Cardiac ventricle fibroblast (primary cell): ENCODE results near the gene RFNG. TPM values are rescaled to one million over a fixed set of nuclear protein-coding genes. Genes with fewer than 3 reads are reported as not detected.

Source experiments
- total RNA-seq: library from RNA; depleted of rRNA; stranded (reverse); fragments of >200 nt; gene quantifications from 2 replicates; pipeline ENCODE4 v1.2.3, GENCODE V29; 2015

Gene RFNG, protein sequence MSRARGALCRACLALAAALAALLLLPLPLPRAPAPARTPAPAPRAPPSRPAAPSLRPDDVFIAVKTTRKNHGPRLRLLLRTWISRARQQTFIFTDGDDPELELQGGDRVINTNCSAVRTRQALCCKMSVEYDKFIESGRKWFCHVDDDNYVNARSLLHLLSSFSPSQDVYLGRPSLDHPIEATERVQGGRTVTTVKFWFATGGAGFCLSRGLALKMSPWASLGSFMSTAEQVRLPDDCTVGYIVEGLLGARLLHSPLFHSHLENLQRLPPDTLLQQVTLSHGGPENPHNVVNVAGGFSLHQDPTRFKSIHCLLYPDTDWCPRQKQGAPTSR
- 31.4 and 39.7 TPM in 2 replicates for total RNA-seq

DNA sequence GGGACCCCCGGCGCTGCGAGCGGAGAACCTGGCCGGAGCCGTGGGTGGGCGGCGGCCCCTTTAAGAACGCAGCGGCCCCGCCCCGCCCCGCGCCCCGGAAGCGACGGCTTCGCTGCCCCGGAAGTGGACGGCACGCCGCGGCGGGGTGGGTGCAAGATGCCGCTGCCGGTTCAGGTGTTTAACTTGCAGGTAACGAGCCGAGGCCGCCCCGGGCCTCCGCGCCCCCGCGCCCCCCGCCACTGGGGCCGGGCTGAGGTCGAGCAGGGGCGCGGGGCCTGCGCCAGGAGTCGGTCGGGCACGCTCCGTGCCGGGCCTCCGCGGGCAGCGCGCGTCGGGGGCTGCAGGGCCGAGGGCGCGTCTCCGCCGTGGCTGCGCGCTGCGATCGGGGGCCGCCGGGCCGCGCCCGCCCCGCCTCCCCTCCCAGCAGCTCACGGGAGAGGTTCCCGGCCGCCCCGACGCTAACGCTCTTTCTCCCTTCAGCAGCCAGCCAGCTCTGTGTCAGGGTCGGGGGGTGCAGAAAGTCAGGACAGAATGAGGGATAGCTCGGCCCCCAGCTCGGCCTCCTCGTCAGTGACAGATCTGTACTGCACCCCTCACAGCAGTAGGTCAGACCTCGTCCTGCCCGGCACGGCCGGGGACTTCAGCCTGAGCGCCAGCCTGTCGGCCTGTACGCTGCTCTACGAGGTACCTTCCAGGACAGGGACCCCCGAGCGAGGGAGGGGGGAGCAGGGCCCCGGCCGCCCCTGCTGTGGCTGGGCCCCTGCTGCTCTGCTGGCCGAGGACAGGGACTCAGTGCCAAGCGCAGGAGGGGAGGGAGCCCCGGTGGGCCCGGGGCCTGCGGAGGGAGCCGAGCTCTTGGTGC is at the start of gene RFNG, which contains the start of gene GPS1:
Gene RFNG (minus strand): TSS at position 36 of the 862 bp plus-strand sequence. CDS start 45 bp downstream, outside the sequence.
Gene GPS1 (plus strand): TSS at position 123 of the 862 bp plus-strand sequence. CDS start 34 bp downstream, at position 157.

DNA sequence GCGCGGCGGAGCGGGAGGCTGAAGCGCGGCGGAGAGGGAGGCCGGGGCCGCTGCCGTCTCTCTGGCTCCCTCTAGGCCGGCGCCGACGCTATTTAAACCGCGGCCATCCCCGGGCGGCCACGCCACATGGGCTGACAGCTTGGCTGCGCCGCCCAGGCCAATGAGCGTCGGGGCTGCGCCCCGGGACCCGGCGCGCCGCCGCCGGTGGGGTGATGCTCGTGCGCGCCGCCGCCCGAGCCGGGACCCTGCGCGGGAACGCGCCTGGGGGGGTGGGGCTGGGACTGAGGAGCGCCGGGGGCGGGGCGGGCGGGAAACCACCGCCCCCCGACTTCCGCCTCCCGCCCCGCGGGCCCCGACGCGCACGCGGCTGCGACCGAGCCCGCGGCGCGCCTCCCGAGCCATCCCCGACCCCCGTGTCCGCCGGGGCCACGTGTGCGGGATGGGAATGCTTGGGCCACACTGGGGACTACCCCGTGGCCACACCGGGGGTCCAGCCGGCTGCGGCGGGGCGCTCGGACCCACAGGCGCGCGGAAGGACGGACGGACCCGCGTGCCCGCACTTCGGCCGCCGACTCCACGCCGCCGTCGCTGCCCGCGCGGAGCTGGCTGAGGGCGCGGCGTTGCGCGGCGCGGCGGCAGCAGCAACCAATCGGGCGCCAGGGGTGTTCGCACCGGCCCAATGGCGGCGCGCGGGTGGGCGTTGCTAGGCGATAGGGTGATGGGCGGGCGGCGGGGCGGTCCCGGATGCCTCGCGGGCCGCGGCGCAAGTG is 46.7 kb upstream of the RFNG start, which contains the start of gene FASN:
Gene FASN (minus strand): TSS at position 68 of the 770 bp plus-strand sequence. CDS start 1,791 bp downstream, outside the sequence.

DNA sequence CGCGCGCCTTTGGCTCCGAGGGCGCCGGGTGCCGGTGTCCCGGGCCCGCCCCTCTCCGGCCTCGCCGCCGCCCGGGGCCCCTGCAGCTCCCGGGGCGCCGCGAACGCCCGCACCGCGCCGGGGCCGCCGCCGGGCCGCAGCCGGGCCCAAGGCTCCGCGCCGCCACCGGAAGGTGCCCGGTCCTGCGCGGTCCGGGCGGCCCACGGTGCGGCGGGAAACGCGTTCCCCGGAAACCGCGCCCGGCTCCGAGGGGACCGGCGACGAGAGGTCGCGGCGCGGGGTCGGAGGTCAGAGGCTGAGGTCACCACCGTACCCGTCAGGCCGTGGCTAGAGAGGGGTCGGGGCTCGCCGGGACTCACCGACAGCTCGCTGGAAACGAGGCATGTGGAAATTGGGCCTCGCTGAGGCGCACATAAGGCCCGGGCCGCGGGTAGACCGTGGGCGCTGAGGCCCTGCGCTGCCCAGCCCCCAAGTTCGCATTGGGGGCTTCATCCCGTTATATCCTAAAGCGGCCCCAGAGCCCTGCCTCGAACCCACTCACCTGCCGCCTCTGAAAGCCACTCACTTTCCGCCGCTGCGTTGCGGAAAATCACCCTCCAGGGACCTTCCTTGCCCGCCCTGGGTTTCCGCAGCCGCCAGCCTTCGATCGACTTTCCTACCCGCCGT is 14.2 kb upstream of the RFNG start, which contains the start of gene DUS1L:
Gene DUS1L (minus strand): TSS at position 167 of the 666 bp plus-strand sequence. CDS start 745 bp downstream, outside the sequence.

DNA sequence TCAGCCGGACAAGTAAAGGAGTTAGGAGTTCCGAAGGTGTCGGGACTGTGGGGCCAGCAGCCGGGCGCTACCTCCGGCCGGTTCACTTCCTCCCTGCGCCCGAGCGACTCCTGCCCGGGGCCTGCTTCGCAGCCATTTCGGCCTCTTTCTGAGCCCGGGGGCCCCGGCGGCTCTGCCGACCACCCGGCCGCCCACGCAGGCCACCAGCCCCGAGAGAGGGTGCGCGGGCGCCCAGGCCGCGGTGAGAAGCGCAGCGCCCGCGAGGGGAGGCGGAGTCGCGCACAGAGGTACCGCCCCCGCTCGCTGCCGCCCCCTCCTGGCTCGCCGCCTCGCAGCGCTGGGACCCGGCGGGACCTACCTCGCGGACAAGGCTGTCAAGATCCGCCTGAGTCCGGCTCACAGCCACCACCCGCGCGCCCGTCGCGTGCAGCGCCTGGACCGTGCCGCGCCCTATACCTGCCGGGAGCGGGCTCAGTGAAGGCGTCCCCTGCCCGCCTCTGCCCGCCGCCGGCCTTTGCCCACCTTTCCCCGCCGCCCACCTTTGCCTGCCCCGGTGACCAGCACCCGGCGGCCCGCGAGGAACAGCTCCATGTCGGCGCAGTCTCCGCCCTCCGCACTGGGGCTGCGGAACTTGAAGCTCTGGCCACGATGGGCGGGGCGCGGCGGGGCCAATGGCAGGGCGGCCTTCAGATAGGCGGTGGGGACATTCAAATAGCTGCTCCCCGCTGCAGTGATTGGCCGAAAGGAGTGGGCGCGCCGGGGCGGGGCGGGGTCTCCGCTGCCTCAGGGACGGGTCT is 14.3 kb downstream of the RFNG start, which contains the start of gene DCXR:
Gene DCXR (minus strand): TSS at position 606 of the 797 bp plus-strand sequence. CDS start 15 bp downstream, at position 591.

DNA sequence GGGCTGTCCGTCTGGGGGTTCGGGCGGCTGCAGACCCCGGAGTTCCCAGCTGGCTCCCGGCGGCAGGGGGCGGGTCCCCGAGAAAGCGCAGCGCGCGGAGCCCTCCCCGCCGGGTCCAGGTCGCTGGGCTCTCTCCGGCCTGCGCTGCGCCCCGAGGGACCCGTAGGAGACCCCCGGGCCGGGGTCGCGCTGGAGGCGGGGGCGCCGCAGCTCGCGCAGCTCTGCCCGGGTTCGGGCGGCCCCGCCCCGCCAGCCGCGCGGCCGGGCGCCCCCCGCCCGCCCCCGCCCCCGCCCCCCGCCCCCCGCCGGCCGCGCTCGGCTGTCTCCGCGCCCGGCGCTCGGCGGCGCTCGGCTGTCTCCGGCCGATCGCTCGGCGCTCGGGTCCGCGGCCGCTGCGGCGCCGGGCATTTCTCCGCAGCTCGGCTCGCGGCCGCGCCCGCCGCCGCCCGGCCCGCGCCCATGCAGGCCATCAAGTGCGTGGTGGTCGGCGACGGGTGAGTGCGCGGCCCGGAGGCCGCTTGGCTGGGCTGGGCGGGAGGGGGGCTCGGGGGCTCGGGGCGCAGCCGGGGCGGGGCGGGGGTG is 20.2 kb downstream of the RFNG start, which contains the start of gene RAC3:
Gene RAC3 (plus strand): TSS at position 376 of the 582 bp plus-strand sequence. CDS start 84 bp downstream, at position 460.

DNA sequence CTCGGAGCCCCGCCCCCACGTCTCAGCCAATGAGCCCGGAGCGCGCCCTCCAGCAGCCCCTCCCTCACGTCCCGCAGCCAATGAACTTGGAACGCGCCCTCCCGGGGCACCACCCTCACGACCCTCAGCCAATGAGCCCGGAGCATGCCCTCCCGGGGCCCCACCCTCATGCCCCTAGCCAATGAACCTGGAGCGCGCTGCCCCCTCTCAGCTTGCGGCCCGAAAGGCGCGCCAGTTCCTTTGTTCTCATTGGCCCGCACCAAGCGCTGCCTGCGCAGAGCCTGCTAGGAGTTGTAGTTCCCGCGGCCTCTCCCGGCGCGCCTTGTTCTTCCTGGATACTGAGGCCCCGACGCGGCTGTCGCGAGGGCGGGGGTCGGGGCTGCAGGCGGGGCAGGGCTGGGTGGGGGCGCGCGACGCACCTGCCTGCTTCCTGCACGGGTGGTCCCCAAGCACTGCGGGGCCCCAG is 28.6 kb downstream of the RFNG start, which contains the start of gene LRRC45:
Gene LRRC45 (plus strand): TSS at position 325 of the 466 bp plus-strand sequence. CDS start 339 bp downstream, outside the sequence.

DNA sequence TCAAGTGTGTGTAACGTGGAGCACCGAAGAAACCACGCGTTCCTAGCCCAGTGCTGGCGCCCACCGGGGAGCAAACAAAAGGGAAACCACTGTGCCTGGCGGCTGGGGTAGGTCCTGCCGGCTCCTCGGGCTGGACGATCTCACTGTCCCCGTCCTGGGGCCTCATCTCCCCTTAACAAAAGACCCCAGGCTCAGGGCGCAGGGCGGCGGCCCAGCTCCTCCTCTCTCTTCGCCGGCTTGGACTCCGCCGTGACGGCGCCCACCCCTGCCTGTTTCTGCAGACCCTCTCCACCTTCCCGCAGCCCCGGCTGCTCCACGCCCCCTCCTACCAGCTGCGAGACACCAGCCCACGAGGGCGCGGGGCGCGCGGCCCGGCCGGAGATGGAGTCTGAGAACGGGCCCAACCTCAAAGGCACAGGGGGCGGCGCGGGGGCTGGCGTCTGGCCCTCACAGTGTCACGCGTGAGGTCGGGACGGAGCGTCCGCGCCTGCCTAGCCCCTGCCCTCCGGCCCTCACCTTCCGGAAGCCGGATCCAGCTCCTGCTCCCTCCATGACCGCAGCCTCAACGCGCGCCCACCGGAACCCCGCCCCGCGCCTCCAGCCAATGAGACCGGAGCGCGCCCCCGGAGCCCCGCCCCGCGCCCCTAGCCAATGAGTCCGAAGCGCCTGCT is 29.2 kb downstream of the RFNG start, which contains the start of gene CENPX:
Gene CENPX (minus strand): TSS at position 569 of the 671 bp plus-strand sequence. CDS start 17 bp downstream, at position 552.

Other genes with a start within 250 kb of the RFNG start
- not detected in 2 replicates for gene GCGR, start 247.7 kb downstream of the RFNG start, total RNA-seq
- gene MCRIP1, start 218.5 kb downstream of the RFNG start, total RNA-seq: 82.7 and 89.0 TPM in 2 replicates
- not detected in 2 replicates for gene PPP1R27, start 216.8 kb downstream of the RFNG start, total RNA-seq
- gene P4HB, start 191.3 kb downstream of the RFNG start, total RNA-seq: 2,196 and 3,205 TPM in 2 replicates
- 156 and 187 TPM in 2 replicates for gene ARHGDIA, start 180.5 kb downstream of the RFNG start, total RNA-seq
- 50.2 and 68.7 TPM in 2 replicates for gene ALYREF, start 160.2 kb downstream of the RFNG start, total RNA-seq
- 130 and 178 TPM in 2 replicates for gene ANAPC11, start 160.1 kb downstream of the RFNG start, total RNA-seq
- gene NPB, start 149.6 kb downstream of the RFNG start, total RNA-seq: 0.62 and 1.8 TPM in 2 replicates
- gene PCYT2, start 140.4 kb downstream of the RFNG start, total RNA-seq: 25.5 and 40.9 TPM in 2 replicates
- gene SIRT7, start 133.6 kb downstream of the RFNG start, total RNA-seq: 7.7 and 8.5 TPM in 2 replicates
- gene MAFG, start 124.1 kb downstream of the RFNG start, total RNA-seq: 15.5 and 17.4 TPM in 2 replicates
- gene PYCR1, start 114.5 kb downstream of the RFNG start, total RNA-seq: 64.2 and 76.1 TPM in 2 replicates
- gene MYADML2, start 104.6 kb downstream of the RFNG start, total RNA-seq: not detected in 2 replicates
- gene NOTUM, start 90.6 kb downstream of the RFNG start, total RNA-seq: 0.68 TPM in 1 of 2 replicates, not detected in the other
- 13.0 and 17.5 TPM in 2 replicates for gene ASPSCR1, start 74.2 kb downstream of the RFNG start, total RNA-seq
- gene CENPX, start 28.9 kb downstream of the RFNG start, total RNA-seq: 36.2 and 42.7 TPM in 2 replicates
- 11.6 and 13.3 TPM in 2 replicates for gene LRRC45, start 28.5 kb downstream of the RFNG start, total RNA-seq
- gene RAC3, start 20.1 kb downstream of the RFNG start, total RNA-seq: 16.2 and 19.9 TPM in 2 replicates
- 70.6 and 80.2 TPM in 2 replicates for gene DCXR, start 14.1 kb downstream of the RFNG start, total RNA-seq
- gene GPS1, start 87 bp upstream of the RFNG start, total RNA-seq: 72.1 and 78.6 TPM in 2 replicates
- gene DUS1L, start 14.0 kb upstream of the RFNG start, total RNA-seq: 40.1 and 50.9 TPM in 2 replicates
- 100 and 104 TPM in 2 replicates for gene FASN, start 46.4 kb upstream of the RFNG start, total RNA-seq
- gene CCDC57, start 161.0 kb upstream of the RFNG start, total RNA-seq: 8.7 and 9.5 TPM in 2 replicates
- gene SLC16A3, start 177.2 kb upstream of the RFNG start, total RNA-seq: 107 and 162 TPM in 2 replicates
- gene CSNK1D, start 221.9 kb upstream of the RFNG start, total RNA-seq: 59.9 and 85.4 TPM in 2 replicates